HG02973 (cell line): Measurements from ENCODE around the gene EIF4E1B.

Source experiments
- ATAC-seq: cut with Tn5 transposase; IDR thresholded peaks from one replicate; pipeline ENCODE4 v1.9.1; 2021; ENCODE audit warnings: moderate library complexity; ENCODE audit not compliant: unreplicated experiment

Gene EIF4E1B

GRCh38 chr5:176646049-176646706 lies 15.7 kb downstream of the EIF4E1B start:
- no peak for ATAC-seq

DNA sequence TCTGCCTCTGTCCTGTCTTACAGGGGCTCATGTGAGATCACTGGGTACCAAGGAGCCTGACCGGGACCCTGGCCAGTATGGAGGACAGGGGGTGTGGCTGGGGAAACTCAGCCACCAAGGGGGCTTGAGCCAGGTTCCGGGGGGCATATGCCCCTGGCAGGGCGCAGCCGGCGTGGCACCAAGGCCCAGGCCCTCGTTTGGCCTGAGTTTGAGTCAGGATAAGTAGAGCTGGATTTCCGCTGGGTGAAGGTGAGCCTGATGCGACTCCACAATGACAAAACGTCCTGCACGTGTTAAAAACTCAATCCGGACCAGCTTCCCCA lies 16.2 kb downstream of the EIF4E1B start:
- ATAC-seq, result peak; percentile 16

DNA sequence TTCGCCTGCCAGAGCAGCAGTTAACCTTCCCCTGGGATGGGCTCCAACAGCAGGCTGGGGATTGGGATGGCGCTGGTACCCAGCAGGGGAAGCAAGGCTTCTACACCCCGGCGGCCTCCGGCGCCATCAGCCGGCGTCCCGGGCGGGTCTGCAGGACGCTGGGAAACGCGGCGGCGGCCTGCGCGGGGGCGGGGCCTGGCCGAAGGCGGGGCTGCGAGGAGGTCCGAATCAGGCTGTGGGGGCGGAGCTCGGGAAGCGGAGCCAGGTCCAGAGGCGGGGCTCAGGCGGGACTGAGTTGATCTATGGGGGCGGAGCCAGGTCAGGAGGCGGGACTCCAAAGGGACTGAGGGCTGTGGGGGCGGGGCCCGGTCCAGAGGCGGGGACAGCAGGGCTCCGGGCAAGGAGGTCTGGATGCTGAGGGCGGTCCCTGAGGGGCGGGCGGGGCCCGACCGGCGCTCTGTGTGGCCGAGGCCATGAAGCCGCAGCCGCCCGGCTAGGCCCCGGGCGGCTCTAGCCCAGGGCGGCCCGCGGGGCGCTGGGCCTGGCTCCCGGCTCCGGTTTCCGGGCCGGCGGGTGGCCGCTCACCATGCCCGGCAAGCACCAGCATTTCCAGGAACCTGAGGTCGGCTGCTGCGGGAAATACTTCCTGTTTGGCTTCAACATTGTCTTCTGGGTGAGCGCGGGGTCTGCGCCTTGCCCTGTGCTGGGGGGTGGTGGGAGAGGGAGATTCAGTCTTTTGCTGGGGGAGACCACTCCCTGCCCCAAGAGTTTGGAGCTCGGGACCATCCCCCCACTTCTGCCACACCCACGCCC lies 16.8 kb downstream of the EIF4E1B start, which contains the start of gene TSPAN17:
TSPAN17 (plus strand) TSS at position 455 of the 813 bp plus-strand sequence; CDS start at position 587, 132 bp downstream.
- peak; percentile 90 for ATAC-seq

DNA sequence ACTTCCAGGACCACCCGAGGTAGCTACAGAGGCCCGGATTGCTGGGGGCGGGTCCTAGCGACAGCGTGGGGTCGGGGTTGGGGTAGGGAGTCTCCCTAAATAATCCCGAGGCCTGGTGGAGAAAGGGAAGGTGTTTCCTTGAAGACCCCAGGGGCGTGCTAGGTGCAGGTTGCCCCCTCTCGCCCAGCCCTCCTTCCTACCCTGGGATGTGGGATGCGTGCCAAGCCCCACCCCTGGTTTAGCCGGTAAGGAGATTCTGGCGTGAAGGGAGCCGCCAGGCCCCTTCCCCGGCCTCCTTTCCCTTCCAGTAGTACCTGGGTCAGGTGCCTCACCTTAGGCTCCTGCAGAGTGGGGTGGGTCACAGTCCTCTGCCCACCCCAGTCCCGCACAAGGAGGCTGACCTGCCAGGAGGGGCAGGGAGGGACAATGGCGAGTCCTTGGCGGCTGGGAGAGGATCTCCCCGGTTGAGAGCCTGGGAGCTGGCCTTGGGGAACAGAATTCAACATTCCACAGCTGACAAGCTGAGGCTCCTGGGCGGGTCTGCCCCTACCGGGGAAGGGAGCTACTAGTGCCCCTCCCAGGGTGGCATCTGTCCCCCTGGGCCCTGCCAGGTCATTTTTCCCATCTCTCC lies 17.5 kb downstream of the EIF4E1B start:
- ATAC-seq, result no peak

DNA sequence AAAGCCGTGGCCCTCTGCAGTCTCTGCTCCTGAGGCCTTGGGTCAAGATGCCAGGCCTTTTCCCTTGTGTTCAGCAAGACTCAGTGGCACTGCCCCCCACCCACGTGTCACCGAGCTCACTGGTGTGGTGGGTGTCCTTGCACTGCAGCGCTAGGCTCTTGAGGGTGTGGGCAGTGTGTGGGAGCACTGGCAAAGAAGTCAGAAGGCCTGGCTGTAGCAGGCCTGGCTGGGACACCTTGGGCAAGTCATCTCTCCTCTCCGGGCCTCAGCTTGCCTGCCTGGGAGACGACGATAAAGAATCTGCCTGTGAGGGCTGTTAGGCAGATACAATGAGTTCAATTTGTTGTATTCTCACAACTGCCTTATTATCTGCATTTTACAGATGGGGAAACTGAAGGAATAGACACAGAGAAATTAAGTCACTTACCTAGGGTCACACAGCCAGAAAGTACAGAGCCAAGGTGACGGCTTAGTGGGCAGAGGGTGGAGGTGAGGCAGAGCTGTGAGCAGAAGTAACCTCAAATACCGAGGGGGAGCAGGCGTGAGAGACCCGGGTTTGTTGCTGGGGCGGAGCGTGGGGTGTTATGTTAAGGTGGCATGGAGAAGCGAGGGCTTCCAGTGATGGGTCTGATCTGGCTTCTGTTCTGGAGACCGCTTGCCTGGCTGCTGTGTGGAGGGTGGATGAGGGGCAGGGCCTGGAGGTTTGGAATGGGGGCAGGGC lies 18.2 kb downstream of the EIF4E1B start:
- no peak for ATAC-seq

DNA sequence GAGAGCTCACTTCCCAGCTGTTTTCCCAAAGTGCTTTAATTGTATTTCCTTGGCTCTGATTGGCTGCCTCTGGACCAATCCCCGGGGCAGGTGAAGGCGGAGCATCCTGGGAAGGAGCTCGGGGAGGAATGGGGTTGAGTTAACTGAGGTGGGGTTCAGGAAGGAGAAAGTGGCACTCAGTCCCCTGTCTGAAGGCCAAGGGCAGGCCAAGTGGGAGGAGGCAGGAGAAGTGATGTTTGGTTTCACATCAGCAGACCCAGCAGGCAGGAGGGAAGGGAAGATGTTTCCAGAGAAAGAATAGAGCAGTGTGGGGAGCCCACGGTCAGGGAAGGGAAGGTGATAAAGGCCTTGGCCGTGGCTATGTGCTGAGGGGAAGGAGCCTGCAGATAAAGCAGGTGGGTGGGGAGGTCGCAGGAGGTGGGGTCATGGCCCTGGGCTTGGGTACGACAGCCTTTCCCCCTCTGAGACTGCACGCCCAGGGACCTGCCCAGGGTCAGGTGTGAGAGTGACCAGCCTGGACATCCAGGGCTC lies 19.9 kb downstream of the EIF4E1B start:
- no peak for ATAC-seq

DNA sequence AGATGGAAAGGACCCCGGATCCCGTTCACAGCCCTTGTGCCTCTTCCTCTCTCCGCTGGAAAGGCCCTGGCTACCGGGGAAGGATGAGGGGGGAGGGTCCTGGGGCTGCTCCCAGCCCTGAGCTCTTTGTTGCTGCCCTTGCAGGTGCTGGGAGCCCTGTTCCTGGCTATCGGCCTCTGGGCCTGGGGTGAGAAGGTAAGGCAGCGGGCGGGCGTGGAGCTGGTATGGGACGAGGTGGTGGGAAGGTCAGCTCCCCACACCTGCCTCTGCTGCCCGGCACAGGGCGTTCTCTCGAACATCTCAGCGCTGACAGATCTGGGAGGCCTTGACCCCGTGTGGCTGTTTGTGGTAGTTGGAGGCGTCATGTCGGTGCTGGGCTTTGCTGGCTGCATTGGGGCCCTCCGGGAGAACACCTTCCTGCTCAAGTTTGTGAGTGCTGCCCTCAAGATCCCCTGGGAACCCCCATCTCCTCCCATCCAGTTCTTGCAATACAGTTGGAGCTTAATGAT lies 21.1 kb downstream of the EIF4E1B start:
- no peak for ATAC-seq

DNA sequence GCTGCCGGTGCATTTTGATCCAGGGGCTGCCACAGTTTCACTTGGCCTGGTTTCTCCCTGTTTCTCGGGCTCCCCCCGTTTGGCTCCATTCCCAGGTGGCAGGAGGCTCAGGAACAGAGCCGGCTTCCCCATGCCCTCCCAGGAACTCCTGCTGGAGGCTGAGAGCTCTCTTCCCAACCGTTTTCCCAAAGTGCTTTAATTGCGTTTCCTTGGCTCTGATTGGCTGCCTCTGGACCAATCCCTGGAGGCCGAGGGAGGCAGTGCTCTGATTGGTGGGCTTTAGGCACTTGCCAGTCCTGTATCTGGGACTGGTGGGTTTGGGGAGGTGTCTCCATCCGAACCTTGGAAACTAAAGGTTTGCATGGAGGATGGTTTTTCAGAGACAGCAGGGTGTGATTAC lies 21.7 kb downstream of the EIF4E1B start:
- ATAC-seq, result no peak

DNA sequence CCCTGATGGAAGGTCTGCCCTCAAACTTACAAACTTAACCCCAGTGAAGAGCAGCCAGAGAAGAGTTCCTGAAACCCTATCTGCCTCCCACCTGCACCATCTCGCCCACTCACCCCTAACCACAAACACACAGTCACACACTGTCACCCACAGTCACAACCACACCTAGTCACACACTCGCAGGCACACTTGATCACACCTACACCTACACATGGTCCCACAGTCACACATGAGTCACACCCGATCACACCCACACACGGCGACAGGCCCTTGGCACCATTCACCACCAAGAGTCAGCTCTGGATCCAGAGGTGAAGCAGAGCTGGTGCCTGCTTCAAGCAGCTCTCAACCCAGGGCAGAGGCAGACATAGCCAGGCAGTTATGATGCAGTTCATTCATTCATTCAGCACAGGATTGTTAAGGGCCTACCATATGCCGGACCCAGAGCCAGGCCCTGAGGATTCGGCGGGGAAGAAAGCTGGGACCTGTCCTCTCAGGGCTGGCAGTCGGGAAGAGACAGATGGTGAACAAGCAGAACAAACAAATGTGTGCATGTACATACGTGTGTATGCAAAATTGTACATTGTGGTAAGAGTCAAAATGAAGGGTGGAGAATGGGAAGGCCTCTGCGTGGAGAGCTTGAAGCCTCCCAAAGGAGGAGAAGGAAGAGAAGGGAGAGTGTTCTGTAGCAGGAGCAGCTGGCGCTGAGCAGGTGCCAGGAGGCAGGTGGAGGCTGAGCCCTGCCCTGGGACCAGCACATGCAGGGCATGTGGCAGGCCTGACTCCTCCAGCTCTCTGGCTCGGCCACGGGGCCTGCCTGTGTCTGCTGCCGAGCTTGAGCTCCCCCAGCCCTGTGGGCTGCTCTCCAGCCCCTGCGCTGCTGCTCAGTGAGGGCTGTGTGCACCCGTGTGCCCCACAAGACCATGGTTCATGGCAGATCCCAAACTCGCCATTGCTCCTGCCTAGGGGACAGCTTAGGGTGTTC lies 23.2 kb downstream of the EIF4E1B start:
- no peak for ATAC-seq

DNA sequence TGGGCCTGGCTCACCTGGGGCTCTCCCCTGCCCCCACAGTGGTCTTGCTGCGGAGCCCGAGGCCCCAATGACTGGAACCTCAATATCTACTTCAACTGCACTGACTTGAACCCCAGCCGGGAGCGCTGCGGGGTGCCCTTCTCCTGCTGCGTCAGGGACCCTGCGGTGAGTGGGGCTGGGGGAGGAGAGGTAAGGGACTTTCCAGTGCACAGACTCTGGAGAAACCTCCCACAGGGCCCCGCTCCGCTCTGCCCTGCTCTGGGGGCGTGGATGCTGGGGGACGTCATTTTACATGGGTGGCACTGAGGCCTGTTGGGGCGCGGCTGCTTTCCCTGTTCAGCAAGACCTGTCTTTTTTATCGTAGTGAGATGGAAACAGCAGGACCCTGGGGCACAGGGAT lies 24.4 kb downstream of the EIF4E1B start:
- ATAC-seq, result no peak

GRCh38 chr5:176656467-176656990 lies 26.1 kb downstream of the EIF4E1B start:
- ATAC-seq, result no peak

GRCh38 chr5:176658007-176658599 lies 27.6 kb downstream of the EIF4E1B start:
- ATAC-seq, result no peak

DNA sequence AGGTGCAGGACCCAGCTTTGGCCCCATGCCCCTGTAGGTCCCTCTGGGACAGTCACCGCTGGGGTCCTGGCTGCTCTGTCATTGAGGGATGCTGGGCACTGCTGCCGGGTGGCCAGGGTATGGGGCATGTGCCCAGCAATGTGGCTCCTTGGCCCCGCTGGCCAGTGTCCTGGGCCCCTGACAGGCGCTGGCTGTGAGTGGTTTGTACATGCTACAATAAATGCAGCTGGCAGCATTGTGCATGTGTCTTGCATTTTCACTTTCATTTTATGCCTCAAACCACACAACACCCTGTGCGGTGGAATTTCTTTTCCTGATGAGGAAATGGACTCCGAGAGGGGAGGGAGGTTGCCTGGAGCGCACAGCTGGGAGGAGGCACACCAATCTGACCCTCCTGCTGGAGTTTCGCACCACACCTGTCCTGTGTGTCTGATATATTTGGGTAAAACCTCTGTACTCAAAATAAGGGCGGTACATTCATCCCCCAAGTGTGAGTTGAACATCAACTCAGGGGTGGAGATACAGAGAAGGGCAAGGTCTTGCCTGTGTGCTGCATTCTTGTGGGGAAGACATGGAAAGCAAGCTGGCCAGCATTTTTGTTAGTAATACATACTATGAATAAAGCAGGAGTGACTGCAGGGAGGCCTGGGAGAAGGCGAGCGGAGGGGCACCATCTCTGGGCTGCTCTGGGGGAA lies 28.5 kb downstream of the EIF4E1B start:
- no peak for ATAC-seq

- no peak for ATAC-seq
Measured at GRCh38 chr5:176659512-176659839, 29.0 kb downstream of the EIF4E1B start.

DNA sequence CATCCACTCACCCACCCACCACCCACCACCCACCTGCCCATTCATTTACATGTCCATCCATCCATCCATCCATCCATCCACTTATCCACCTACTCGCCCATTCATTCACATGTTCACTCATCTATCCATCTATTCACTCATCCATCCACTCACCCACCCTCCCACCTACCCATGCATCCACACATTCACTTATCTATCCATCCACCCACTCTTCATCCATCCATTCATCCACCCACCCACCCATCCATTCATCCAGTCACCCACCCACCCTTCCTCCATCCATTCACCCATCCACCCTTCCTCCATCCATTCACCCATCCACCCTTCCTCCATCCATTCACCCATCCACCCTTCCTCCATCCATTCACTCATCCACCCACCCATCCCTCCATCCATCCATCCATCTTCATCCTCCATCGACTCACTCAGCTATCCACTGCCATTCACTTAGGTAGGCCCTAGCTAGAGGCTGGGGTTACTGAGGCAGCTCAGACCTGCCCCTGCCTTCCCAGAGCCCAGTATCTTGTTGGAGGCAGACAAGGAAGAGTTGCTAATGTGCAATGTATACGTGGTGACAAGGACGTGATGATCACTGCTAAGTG lies 29.5 kb downstream of the EIF4E1B start:
- ATAC-seq, result no peak

- peak; percentile 15 for ATAC-seq
Measured at GRCh38 chr5:176660530-176660859, 30.0 kb downstream of the EIF4E1B start.

DNA sequence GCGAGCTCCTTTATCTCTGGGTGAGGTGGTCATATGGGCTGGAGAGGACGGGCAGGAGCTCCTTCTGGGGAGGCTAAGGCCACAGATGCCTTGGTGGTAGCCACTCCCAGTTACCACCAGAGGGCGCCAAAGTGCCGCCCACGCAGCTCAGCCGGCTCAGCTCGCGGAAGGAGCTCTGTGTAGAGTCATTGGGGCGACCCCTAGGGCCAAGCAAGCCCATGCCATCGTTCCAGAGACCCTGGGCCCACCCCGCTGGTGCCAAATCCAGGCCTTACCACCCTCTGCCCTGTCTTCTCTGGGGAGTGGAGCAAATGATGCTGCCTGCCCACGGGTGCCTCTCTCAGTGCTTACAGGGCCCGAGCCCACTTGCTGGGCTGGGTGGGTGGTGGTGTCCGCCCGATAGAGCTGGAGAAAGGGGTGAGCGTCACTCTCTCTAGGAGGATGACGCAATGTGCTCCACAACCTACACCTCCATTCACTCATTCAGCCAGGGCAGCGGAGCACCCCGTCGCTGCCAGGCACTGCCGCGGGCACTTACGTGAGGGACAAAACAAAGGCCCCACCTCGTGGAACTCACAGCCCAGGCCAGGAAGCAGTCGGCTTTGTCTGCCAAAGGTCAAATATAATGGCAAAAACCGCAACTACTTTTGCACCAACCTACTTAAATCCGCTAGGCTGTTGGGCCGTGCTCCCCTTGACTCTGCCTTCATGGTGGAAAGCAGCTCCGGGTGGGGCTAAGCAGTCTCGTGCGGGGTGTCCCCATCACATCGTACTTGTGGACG lies 30.6 kb downstream of the EIF4E1B start:
- peak; percentile 67 for ATAC-seq

DNA sequence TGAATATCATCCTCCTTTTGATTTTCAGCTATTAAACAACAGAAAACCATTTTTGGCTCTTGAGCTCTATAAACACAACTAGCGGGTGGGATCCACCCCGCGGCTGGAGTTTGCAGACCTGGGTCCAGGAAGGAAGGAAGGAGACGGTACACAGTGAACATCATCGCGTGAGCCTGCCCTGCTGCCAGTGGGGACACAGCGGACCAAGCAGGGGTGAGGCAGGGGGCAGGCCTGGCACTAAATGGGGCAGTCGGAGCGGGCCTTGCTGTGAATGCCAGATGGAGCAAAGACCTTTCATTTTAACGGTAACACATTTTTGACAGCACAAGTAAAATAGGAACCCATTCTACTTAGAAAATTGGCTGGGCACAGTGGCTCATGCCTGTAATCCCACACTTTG lies 31.2 kb downstream of the EIF4E1B start:
- ATAC-seq, result no peak
